Esophagus squamous epithelium (tissue), 4 donors: ENCODE results near the gene HIVEP1.

Experiments
- CTCF ChIP-seq, 6 experiments: fragments of 450-650 bp in 4 of 6; fragments of 200-600 bp in 2 of 6; sonication (generic) in 2 of 6; IDR thresholded peaks; one replicate each; pipeline ENCODE4 v1.5.1; 2016 to 2019; ENCODE audit warnings: antibody characterized with exemption in 6 of 6, mild to moderate bottlenecking in 4 of 6, moderate library complexity in 4 of 6
- POLR2A ChIP-seq, 4 donors: fragments of 450-650 bp; IDR thresholded peaks; one replicate each; pipeline ENCODE4 v1.6.1; 2017; ENCODE audit warnings: antibody characterized with exemption in 4 of 4, mild to moderate bottlenecking in 4 of 4, moderate library complexity in 3 of 4

- TF ChIP-seq POLR2A (IDR thresholded peaks at IDR 0.05) (peak in 2 of 4 donors; percentile 16 to 54), CTCF (IDR thresholded peaks at IDR 0.05) (no peak)
These were observed 3.5 kb upstream of the HIVEP1 start for GRCh38 chr6:12008366-12009179.
